Ovary (tissue), 9 donors: Measurements from ENCODE around the gene MAP4K4. TPM values are rescaled to one million over a fixed set of nuclear protein-coding genes. Genes with fewer than 3 reads are reported as not detected.

Source experiments
- DNase-seq, 5 donors: peaks; one replicate each; pipeline ENCODE4 v3.0.0-alpha.2; 2019 to 2020
- H3K27ac ChIP-seq, 2 donors: fragments of 200-600 bp; one replicate each; pipeline versions ENCODE4 v1.5.1 to v1.8.0; 2019 to 2022
- H3K27me3 ChIP-seq: fragments of 200-600 bp; one replicate; pipeline ENCODE4 v1.8.0; 2022
- H3K36me3 ChIP-seq: fragments of 200-600 bp; sonication (generic); one replicate; pipeline ENCODE4 v1.5.1; 2019
- H3K4me1 ChIP-seq: one replicate; pipeline ENCODE4 v1.8.1; 2013; ENCODE audit warnings: mild to moderate bottlenecking, moderate library complexity; ENCODE audit not compliant: insufficient read depth
- H3K4me3 ChIP-seq: fragments of 200-600 bp; sonication (generic); one replicate; pipeline ENCODE4 v1.5.1; 2017
- H3K9me3 ChIP-seq, 2 donors: fragments of 200-600 bp in 1 of 2; sonication (generic) in 1 of 2; one replicate each; pipeline versions ENCODE4 v1.5.1 to v1.8.1; 2013 to 2019; ENCODE audit warnings: mild to moderate bottlenecking in 1 of 2, moderate library complexity in 1 of 2
- EP300 ChIP-seq: sonication (generic); formaldehyde crosslinking; IDR thresholded peaks from one replicate; pipeline ENCODE4 v1.6.1; 2017; ENCODE audit warnings: antibody characterized with exemption
- POLR2A ChIP-seq: fragments of 450-650 bp; IDR thresholded peaks from one replicate; pipeline ENCODE4 v1.6.1; 2017; ENCODE audit warnings: antibody characterized with exemption, mild to moderate bottlenecking, moderate library complexity
- WGBS, 3 donors: extraction: QIAGEN DNeasy Blood & Tissue Kit in 1 of 3; methylation state at CpG; one replicate each; pipeline versions ENCODE4 v1.1.5 to v1.1.7; 2013 to 2017; 5-methylcytosine and 5-hydroxymethylcytosine counted together
- intact Hi-C, 4 donors: fragments of 100-400 bp; cut with DNase I; formaldehyde crosslinking; loops; one replicate each; pipeline versions ENCODE4 v1.11.0 to v1.15.1; 2022 to 2023
- polyA plus RNA-seq, 2 donors: library from polyadenylated mRNA; stranded (reverse); fragments of 200-250 nt in 1 of 2; fragments of 350-450 nt in 1 of 2; fragmentation: Illumina TruSeq in 1 of 2; extraction: RNeasy Lipid Tissue Mini Kit (QIAGEN cat#74804) in 1 of 2; gene quantifications; one replicate each; pipeline ENCODE4 v1.2.3, GENCODE V29; 2013 to 2014
- total RNA-seq, 7 donors: library from RNA; depleted of rRNA in 2 of 7; stranded (reverse); fragments of >200 nt in 2 of 7; fragmentation: NEBNext Ultra II Directional in 3 of 7; extraction: Animal tissue kit (Norgen Biotek cat#: 25700) in 3 of 7; gene quantifications; one replicate each; pipeline versions ENCODE4 v1.1.0 to v1.2.4, GENCODE V29; 2016 to 2023
- TF ChIP-seq, protein P1 (sequence below), 3 donors: fragments of 450-650 bp in 2 of 3; fragments of 200-600 bp in 1 of 3; IDR thresholded peaks; one replicate each; pipeline versions ENCODE4 v1.5.1 to v1.8.0; 2016 to 2022; ENCODE audit warnings: antibody characterized with exemption in 3 of 3, mild to moderate bottlenecking in 1 of 3
- donor health status: DM: no; HTN: no; CAD: no; lungs with moderate emphysema.
- donor health status: DM: no; HTN: no; CAD: no.
- donor health status: Bipolar disorder and iron deficiency.
- donor health status: DM: yes; HTN: yes; CAD: no.
- donor health status: DM: no; HTN: no; CAD: no.
- donor health status: DM: yes; HTN: yes; CAD: no.

The MAP4K4 gene
- total and polyA plus RNA-seq, 9 donors: 23.9 to 60.9 (median 49.7) TPM

DNA sequence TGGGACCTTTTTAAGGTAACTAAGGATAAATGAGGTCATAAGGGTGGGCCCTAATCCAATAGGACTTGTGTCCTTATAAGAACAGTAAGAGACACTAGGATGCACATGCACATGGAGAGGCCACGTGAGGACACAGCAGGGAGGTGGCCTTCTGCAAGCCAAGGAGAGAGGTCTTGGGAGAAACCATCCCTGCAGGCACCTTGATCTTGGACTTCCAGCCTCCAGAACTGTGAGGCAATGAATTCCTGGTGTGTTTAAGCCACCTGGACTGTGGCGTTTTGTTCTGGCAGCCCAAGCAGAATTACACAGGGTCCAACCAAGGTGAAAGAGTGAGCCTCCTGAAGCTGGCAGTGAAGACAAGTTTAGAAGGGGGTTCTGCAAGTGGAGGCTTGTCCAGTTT, 204.7 kb downstream of the MAP4K4 start:
- Histone ChIP-seq H3K9me3 (no peaks in the 10 kb centered on the region), H3K4me3 (no peak overlapping the region), H3K36me3 (no peaks in the 10 kb centered on the region), H3K4me1 (no peaks in the 10 kb centered on the region), H3K27me3 (no peaks in the 10 kb centered on the region), H3K27ac (no peak overlapping the region)
- 90 to 98% (median 92%) methylated on average over 2 of the region's 2 CpGs for WGBS, 3 donors
- no peak for DNase-seq
- TF ChIP-seq POLR2A (no peak), EP300 (no peak)
- TF ChIP-seq, protein P1, sequence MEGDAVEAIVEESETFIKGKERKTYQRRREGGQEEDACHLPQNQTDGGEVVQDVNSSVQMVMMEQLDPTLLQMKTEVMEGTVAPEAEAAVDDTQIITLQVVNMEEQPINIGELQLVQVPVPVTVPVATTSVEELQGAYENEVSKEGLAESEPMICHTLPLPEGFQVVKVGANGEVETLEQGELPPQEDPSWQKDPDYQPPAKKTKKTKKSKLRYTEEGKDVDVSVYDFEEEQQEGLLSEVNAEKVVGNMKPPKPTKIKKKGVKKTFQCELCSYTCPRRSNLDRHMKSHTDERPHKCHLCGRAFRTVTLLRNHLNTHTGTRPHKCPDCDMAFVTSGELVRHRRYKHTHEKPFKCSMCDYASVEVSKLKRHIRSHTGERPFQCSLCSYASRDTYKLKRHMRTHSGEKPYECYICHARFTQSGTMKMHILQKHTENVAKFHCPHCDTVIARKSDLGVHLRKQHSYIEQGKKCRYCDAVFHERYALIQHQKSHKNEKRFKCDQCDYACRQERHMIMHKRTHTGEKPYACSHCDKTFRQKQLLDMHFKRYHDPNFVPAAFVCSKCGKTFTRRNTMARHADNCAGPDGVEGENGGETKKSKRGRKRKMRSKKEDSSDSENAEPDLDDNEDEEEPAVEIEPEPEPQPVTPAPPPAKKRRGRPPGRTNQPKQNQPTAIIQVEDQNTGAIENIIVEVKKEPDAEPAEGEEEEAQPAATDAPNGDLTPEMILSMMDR (IDR thresholded peaks at IDR 0.05): no peak
- intact Hi-C loops: no loop called here

DNA sequence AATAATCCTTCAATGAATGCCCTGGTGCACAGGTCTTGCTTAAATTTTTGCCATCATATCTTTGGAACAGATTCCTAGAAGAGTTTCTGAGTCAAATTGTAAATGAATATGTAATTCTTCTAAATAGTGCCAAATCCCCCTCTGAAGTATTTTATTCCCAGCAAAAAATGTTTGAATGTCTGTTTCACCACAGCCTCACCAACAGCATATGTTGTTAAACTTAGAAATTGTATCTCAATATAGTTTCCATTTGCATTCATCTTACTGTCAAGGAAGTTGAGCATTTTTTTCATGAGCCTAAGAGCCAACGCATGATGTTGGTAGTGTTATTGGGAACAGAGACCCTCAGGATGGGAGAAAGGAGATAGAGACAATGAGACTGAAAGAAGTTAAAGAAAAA, 207.4 kb downstream of the MAP4K4 start:
- Histone ChIP-seq H3K4me1 (no peaks in the 10 kb centered on the region), H3K36me3 (no peaks in the 10 kb centered on the region), H3K4me3 (no peak overlapping the region), H3K27me3 (no peaks in the 10 kb centered on the region), H3K9me3 (no peaks in the 10 kb centered on the region), H3K27ac (no peak overlapping the region)
- DNase-seq: no peak
- TF ChIP-seq, protein P1 (IDR thresholded peaks at IDR 0.05): no peak
- TF ChIP-seq POLR2A (no peak), EP300 (no peak)
- intact Hi-C loops: no loop called here
- WGBS, 3 donors: 88 to 94% (median 92%) methylated on average over 1 of the region's 1 CpG

- intact Hi-C loops: no loop called here
- Histone ChIP-seq H3K27me3 (no peaks in the 10 kb centered on the region), H3K9me3 (no peaks in the 10 kb centered on the region), H3K4me3 (no peak overlapping the region), H3K4me1 (no peaks in the 10 kb centered on the region), H3K27ac (no peak overlapping the region), H3K36me3 (no peaks in the 10 kb centered on the region)
- 57 to 63% (median 59%) methylated on average over 9 of the region's 9 CpGs for WGBS, 3 donors
- TF ChIP-seq, protein P1 (IDR thresholded peaks at IDR 0.05): no peak
- TF ChIP-seq EP300 (no peak), POLR2A (no peak)
- DNase-seq: no peak
These were observed 208.3 kb downstream of the MAP4K4 start for GRCh38 chr2:101905746-101906336.

GRCh38 chr2:101909760-101910159, 212.3 kb downstream of the MAP4K4 start:
- Histone ChIP-seq H3K36me3 (no peaks in the 10 kb centered on the region), H3K9me3 (no peaks in the 10 kb centered on the region), H3K27me3 (no peaks in the 10 kb centered on the region), H3K4me3 (no peak overlapping the region), H3K27ac (no peak overlapping the region), H3K4me1 (no peaks in the 10 kb centered on the region)
- TF ChIP-seq, protein P1 (IDR thresholded peaks at IDR 0.05): no peak
- no peak for TF ChIP-seq POLR2A
- TF ChIP-seq EP300: no peak
- no peak for DNase-seq
- WGBS, 3 donors: 77 to 92% (median 87%) methylated on average over 1 of the region's 1 CpG
- intact Hi-C loops: no loop called here
